Eye (tissue), 1 donor: ENCODE measurements around the gene RIPPLY3.
"Not testable (repeated sequence)": the region's sequence is repeated elsewhere in the genome, so short reads cannot be mapped to it uniquely, and the experiment has no call there.

Experiments used
- DNase-seq: peaks from one replicate; pipeline ENCODE4 v3.0.0-alpha.2; 2015

RIPPLY3 gene

GRCh38 chr21:37026499-37026898 lies 20.0 kb downstream of the RIPPLY3 start:
- no peak for DNase-seq

GRCh38 chr21:37028570-37028969 lies 22.1 kb downstream of the RIPPLY3 start:
- peak; percentile 22 for DNase-seq

GRCh38 chr21:37030864-37031263 lies 24.4 kb downstream of the RIPPLY3 start:
- DNase-seq: no peak

DNA sequence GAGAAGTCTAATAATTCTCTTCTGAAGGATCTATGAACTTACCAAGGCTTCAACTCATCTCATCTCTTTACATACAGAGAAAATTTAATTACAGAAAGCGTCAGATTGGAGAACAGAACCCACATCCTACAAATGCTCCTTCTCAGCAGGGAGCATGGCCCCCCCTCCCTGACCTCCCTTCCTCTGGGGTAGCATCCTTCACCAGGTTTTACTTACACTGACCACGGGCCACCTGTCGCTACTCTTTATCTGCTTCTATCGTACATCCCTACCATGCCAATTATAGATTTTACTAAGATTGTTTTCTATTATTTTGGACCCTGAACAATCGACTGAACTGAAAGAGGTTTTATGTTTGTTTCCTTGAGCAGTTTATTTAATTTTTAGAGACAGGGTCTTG lies 25.8 kb downstream of the RIPPLY3 start:
- DNase-seq: no peak

DNA sequence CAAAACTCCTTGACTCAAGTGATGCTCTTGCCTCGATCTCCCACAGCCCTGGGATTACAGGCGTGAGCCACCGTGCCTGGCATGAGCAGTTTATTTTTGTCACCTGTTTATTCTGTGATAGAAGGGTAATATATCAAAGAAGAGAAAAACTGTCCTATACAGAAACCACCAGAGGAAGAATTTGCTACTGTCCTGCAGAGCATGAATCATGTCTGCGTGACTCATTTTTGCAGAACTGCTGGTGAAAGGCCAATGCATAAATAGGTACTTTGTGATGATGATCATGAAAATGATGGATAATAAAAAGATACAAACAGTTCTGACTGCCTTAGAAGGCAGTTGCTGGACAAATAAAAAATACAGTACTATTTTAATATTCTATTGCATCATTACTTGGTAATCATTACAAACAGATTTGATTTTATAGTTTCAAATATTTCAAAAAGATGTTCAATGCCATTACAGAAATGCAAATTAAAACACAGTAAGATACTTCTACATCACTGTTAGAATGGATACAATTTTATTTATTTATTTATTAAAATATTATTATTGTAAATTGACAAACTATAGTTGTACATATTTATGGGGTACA lies 26.5 kb downstream of the RIPPLY3 start:
- DNase-seq: no peak

DNA sequence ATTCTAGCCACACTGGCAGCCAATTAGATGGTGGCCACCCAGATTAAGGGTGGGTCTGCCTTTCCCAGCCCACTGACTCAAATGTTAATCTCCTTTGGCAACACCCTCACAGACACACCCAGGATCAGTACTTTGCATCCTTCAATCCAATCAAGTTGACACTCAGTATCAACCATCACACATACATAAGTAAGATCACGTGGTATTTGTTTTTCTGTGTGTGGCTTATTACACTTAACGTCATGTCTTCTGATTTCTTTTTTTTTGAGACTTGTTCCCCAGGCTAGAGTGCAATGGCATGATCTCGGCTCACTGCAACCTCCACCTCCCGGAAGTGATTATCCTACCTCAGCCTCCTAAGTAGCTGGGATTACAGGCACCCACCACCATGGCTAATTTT lies 27.9 kb downstream of the RIPPLY3 start:
- not testable (repeated sequence) for DNase-seq

DNA sequence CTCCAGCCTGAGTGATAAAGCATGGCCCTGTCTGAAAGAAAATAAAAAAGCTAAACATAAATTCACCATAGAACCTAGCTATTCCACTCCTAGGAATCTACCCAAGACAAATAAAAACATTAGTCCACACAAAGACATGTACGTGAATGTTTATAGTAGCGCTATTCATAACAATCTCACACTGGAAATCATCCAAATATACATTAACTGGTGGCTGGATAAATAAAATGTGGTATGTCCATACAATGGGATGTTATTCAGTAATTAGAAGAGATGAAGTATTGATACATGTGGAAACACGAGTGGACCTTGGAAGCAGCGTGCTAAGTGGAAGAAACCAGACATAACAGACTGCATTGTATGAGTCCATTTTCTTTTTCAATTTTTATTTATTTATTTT lies 29.7 kb downstream of the RIPPLY3 start:
- DNase-seq: no peak

- no peak for DNase-seq
These were observed 33.0 kb downstream of the RIPPLY3 start for GRCh38 chr21:37039411-37040075.

- DNase-seq: no peak
These were observed 33.7 kb downstream of the RIPPLY3 start for GRCh38 chr21:37040212-37040611.

GRCh38 chr21:37041706-37042271 lies 35.3 kb downstream of the RIPPLY3 start:
- no peak for DNase-seq

- no peak for DNase-seq
These were observed 37.3 kb downstream of the RIPPLY3 start for GRCh38 chr21:37043818-37044217.

DNA sequence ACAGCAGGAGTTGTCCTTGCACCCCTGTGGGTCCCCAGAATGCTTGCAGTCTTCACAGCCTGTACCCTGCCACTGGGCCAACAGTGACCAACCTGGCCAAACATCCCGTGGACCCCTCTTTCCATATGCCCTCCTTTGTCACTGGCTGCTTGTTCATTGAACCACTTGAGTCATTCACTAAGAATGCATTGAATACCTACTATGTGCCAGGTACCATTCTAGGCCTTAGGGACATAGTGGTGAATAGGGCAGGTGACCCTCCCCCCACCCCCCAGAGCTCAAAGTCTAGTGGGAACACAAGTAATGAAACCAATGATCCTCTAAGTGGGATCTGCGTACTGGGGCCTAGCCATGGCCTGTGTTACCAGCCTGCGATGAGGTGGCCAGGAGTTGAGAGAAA lies 38.1 kb downstream of the RIPPLY3 start:
- DNase-seq: no peak

- DNase-seq: no peak
These were observed 38.6 kb downstream of the RIPPLY3 start for GRCh38 chr21:37045149-37045548.

GRCh38 chr21:37045556-37045955 lies 39.1 kb downstream of the RIPPLY3 start:
- DNase-seq: no peak

DNA sequence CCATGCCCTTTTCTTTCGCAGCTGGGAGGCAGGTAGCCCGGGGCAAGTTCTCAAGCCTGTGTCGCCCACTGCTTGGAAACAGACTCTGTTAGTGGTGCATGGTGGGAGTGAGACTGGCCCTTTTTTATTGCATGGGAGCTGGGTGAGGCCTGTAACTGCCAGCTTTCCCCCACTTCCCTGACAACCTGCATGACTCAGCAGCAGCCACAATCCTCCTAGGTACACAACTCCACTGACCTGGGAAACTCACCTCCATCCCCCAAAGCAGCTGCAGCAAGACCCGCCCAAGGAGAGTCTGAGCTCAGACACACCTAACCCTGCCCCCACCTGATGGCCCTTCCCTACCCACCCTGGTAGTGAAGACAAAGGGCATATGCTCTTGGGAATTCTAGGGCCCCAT lies 40.6 kb downstream of the RIPPLY3 start:
- no peak for DNase-seq

- DNase-seq: not testable (repeated sequence)
These were observed 43.2 kb downstream of the RIPPLY3 start for GRCh38 chr21:37049741-37050140.

DNA sequence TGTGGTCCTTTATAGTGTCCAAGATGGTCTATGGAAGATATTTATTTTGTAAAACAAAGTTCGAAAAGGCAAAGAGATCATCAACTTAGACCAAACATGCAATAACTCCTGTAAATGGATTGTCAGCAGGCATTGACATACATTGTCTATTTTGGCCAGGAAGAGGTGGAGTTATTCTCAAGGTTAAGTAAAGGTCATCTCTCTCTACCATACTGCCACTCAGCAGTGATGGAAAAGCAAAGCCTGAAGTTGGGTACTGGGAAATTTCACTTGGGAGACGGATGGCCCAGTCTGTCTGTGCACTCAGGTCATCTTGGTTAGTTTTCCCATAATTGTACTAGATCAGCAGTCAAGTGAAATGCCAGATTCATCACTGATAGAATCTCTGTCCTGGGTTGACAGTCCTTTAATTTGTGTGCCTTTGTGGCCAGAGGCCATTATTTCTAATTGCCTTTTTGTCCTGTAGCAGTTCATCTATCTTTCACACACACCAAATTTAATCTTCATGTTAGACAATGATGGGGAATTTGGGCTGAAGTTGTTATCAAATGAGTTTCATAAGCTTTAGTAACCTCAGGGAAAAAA lies 48.9 kb downstream of the RIPPLY3 start:
- DNase-seq: no peak

GRCh38 chr21:37057614-37058013 lies 51.1 kb downstream of the RIPPLY3 start:
- DNase-seq: peak; percentile 44

DNA sequence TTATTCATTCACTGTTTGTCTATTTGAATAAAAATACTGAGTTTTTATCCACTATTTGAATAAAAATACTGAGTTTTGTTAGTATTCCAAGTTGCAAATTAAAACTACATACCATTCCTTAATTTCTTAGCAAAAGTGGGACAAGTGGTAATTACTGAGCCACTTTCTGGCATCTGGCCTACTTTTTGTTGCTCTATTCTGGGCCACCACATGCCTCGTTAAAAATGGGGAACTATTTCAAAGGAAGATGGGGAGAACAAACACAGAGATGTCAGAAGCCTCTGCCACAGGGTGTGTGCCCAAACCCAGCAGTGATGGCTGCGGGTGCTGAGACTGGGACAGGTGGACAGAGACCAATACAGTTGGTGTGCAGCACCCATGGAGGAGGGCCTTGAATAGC lies 51.8 kb downstream of the RIPPLY3 start:
- no peak for DNase-seq

GRCh38 chr21:37059181-37059580 lies 52.7 kb downstream of the RIPPLY3 start:
- DNase-seq: no peak

GRCh38 chr21:37060296-37060695 lies 53.8 kb downstream of the RIPPLY3 start:
- peak; percentile 94 for DNase-seq

DNA sequence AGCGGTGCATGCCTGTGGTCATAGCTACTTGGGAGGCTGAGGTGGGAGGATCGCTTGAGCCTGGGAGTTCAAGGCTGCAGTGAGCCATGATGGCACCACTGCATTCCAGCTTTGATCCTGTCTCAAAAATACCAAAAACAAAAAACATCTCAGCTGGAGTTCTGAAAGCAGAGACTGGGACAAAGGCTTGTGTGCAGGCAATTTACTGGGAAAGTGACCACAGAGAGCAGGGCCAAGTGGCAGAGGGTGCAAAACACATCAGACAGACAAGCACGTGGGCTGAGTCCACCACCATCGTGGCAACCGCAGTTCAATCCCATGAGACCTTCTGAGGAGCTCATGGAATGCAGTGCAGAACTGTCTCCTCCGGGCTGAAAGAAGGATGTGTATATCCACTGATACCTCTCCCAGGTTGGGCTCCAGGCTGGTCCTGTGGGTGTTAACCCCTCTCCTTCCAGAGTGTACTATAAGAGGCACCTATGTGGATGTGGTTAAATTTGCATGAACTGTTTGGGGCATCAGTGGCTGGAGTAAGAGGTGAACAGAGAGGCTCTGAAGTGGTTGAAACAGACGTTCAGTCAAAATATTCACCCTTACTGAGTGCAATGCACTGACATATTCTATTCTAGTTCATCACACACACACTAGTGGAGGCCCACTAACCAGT lies 55.6 kb downstream of the RIPPLY3 start:
- peak; percentile 34 for DNase-seq

GRCh38 chr21:37062593-37062935 lies 56.1 kb downstream of the RIPPLY3 start:
- DNase-seq: peak; percentile 63

DNA sequence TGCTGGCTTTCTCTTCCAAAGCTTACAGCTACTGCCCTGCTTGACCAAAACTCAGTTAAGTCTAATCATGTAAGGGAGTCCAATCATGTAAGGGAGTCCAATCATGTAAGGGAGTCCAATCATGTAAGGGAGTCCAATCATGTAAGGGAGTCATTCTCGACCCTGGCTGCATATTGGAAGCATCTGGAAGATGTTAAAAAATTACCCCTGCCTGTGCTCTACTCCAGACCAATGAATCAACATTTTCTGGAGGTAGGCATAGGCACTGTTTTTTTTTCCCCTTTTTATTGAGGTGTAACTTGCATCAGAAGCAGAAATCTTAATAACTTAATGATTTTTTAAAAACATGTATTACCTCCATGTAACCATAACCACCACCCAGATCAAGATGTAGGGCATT lies 56.9 kb downstream of the RIPPLY3 start:
- DNase-seq: no peak
